NB4 (cell line): ENCODE results near the gene GNB2.

Experiments used
- DNase-seq: peaks from one replicate; pipeline ENCODE4 v3.0.0; 2010; ENCODE audit warnings: low read depth
- H3K4me3 ChIP-seq: one replicate; pipeline ENCODE4 v1.5.1; 2011; ENCODE audit warnings: mild to moderate bottlenecking, low read depth, low read length, moderate library complexity
- MAX ChIP-seq: IDR thresholded peaks from 2 replicates; pipeline ENCODE4 v1.6.1; 2011; ENCODE audit warnings: low read depth, low read length
- MYC ChIP-seq: IDR thresholded peaks from 2 replicates; pipeline ENCODE4 v1.6.1; 2011; ENCODE audit warnings: low read depth, low read length
- POLR2A ChIP-seq: IDR thresholded peaks from 2 replicates; pipeline ENCODE4 v1.6.1; 2011; ENCODE audit warnings: mild to moderate bottlenecking; ENCODE audit not compliant: insufficient read length; ENCODE audit errors: extremely low read depth
- TF ChIP-seq, protein P1 (sequence below): IDR thresholded peaks from one replicate; pipeline ENCODE4 v1.5.1; 2012; ENCODE audit warnings: low read depth, low read length

The GNB2 gene

DNA sequence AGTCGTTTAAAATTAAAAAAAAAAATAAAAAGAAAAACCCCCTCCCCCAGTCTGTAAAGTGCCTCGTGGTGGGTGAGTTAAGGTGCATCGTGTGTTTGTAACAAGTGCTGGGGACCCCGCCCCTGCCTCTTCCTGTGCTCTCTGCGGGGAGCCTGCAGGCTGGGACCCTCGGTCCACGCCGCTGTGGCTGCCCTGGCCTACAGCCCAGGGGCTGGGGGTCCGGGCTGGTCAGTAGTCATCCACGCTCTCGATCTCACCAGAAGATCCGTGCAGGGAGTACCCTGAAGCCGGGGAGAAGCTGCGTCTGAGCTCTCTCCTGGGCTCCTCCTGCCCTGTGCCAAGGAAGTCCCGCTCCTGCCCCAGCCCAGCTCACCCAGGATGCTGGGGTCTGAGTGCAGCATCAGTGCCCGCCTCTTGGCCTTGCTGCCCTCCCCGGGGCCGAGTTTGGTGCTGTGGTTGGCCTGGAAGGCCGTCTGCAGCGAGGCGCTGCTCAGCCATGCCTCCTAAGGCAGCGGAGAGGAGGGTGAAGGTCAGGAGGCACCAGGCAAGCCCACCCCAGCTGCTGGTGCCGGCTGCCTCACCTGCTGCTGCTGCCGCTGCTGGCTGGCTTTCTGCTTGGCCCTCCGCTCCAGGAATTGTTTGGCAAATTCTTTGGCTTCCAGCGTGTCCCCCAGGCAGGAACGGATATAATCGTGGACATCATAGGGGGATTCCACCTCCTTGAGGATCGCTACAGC lies 8.1 kb downstream of the GNB2 start:
- no peak overlapping the region for H3K4me3 ChIP-seq
- DNase-seq: no peak
- TF ChIP-seq POLR2A: peak; percentile 24
- TF ChIP-seq MAX: no peak
- TF ChIP-seq, protein P1, sequence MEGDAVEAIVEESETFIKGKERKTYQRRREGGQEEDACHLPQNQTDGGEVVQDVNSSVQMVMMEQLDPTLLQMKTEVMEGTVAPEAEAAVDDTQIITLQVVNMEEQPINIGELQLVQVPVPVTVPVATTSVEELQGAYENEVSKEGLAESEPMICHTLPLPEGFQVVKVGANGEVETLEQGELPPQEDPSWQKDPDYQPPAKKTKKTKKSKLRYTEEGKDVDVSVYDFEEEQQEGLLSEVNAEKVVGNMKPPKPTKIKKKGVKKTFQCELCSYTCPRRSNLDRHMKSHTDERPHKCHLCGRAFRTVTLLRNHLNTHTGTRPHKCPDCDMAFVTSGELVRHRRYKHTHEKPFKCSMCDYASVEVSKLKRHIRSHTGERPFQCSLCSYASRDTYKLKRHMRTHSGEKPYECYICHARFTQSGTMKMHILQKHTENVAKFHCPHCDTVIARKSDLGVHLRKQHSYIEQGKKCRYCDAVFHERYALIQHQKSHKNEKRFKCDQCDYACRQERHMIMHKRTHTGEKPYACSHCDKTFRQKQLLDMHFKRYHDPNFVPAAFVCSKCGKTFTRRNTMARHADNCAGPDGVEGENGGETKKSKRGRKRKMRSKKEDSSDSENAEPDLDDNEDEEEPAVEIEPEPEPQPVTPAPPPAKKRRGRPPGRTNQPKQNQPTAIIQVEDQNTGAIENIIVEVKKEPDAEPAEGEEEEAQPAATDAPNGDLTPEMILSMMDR: no peak

- peak; percentile 37 for DNase-seq
Measured at GRCh38 chr7:100682228-100682741, 8.7 kb downstream of the GNB2 start.

GRCh38 chr7:100682991-100683658 lies 9.6 kb downstream of the GNB2 start:
- DNase-seq: peak; percentile 12
- H3K4me3 ChIP-seq: no peak overlapping the region
- TF ChIP-seq MAX (no peak), MYC (no peak), POLR2A (no peak)
- TF ChIP-seq, protein P1: no peak

More at GRCh38 chr7:100682228-100682741, 8.7 kb downstream of the GNB2 start:
- no peak for TF ChIP-seq POLR2A
- TF ChIP-seq, protein P1: no peak
- TF ChIP-seq MYC: no peak
- TF ChIP-seq MAX: no peak
- no peak overlapping the region for H3K4me3 ChIP-seq

DNA sequence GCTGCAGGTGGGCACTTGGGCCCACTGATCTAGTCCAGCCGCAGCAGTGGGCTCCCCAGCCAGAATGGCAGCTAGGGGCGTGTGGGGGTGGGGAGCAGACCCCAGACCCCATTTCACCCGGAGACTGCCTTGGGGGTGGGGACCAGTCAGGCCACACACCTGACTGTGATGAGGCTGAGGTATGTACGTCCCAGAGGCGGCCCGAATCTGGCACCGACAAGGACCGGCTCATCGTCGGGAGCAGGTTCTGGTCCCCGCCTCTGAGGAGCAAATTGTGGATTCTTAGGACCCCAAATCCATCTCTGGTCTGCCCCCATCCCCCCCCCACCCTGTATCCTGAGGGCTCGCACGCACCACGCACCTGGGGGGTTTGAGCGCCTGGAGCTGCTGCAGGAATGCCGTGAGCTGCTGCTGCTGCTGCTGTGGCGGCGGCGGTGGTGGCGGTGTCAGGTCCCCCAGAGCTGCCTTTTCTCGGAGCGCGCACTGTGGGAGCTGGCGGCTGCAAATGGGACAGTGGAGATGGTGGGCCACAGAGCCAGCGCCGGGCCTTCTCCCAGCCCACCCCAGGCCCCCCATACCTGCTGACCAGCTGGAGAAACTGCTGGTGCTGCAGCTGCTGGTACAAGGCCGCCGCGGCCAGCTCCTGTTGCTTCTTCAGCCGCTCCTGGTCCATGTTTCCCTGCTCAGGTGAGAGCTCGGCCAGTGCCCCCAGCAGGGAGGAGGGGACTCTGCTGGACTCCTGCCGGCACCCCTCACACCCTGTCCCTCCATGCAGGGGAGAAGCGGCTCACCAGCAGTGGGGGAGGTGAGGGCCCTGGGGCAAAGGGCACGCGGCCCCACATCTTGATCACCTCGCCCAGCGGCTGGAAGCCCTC lies 10.4 kb downstream of the GNB2 start:
- TF ChIP-seq, protein P1: no peak
- no peak for TF ChIP-seq MYC
- TF ChIP-seq MAX: no peak
- no peak for TF ChIP-seq POLR2A
- no peak overlapping the region for H3K4me3 ChIP-seq
- DNase-seq: no peak

- DNase-seq: no peak
- no peak overlapping the region for H3K4me3 ChIP-seq
- TF ChIP-seq MYC: no peak
Measured at GRCh38 chr7:100684534-100685042, 11.0 kb downstream of the GNB2 start.
